HL-60 (cell line): ENCODE data around the gene BIN2.

Experiments used
- CTCF ChIP-seq: IDR thresholded peaks from one replicate; pipeline ENCODE4 v1.5.1; 2011; ENCODE audit warnings: low read length, control low read depth, inconsistent platforms; ENCODE audit not compliant: insufficient read depth
- GABPA ChIP-seq: IDR thresholded peaks from 2 replicates; pipeline ENCODE4 v1.6.1; 2012; ENCODE audit warnings: low read depth
- POLR2AphosphoS5 ChIP-seq: IDR thresholded peaks from 2 replicates; pipeline ENCODE4 v1.6.1; 2012; ENCODE audit warnings: low read depth
- SPI1 ChIP-seq: IDR thresholded peaks from 2 replicates; pipeline ENCODE4 v1.6.1; 2012; ENCODE audit warnings: low read depth, mild to moderate bottlenecking, borderline replicate concordance

- TF ChIP-seq CTCF (no peak), GABPA (no peak), POLR2AphosphoS5 (no peak), SPI1 (no peak)
Observed at GRCh38 chr12:51345681-51346080, 21.7 kb upstream of the BIN2 start.
